Measurements from ENCODE around the gene COA3. TPM values are rescaled to one million over a fixed set of nuclear protein-coding genes. Genes with fewer than 3 reads are reported as not detected.
A peak's percentile ranks its signal among the peaks of the same experiment; 100 is the strongest.

Gene COA3
- total RNA-seq, 2 experiments from 2014 or later = 4.0 to 4.5 TPM

GRCh38 chr17:42760652-42761581 lies 37.6 kb downstream of the COA3 start, which contains the start of gene RAMP2:
RAMP2 (plus strand) TSS chr17:42761227; CDS start chr17:42761262, 35 bp downstream.
- Mint-ChIP-seq H3K4me1 (ENCODE audit: low read depth) (peaks cover 9% of the 10 kb centered on the region), H3K36me3 (ENCODE audit: low read depth) (no peaks in the 10 kb centered on the region), H3K4me3 (peak within 1 kb of the TSS; percentile 67), H3K9me3 (no peaks in the 10 kb centered on the region), H3K27ac (no peak within 1 kb of the TSS), H3K27me3 (peaks cover 79% of the 10 kb centered on the region)
- no peak for TF ChIP-seq CTCF (IDR thresholded peaks at IDR 0.05)
- POLR2A ChIA-PET = interaction anchor here (1.1 to 1.4 kb wide), 2 partner anchors 20 to 78 kb away, joined by 4 read pairs; partner anchors contain the start of gene WNK4
- peaks cover 15% of the 10 kb centered on the region for H3K4me1 ChIP-seq (ENCODE audit: insufficient read depth, low read length)
- intact Hi-C loops (cut with DNase I, micrococcal nuclease) = no loop called here
- peaks cover 47% of the 10 kb centered on the region in 2 experiments for H3K27me3 ChIP-seq (ENCODE audit: control insufficient read depth in 1 of 2, insufficient read depth in 2 of 2, low read length in 2 of 2)
- H3K4me3 ChIP-seq (ENCODE audit: low read length) = peak within 1 kb of the TSS; percentile 10
- ATAC-seq (ENCODE audit: poor library complexity) = peak; percentile 39
- CTCF ChIA-PET = interaction anchor here (1.2 kb wide), 1 partner anchor 182 kb away, joined by 4 read pairs; no protein-coding TSS in a partner anchor
- DNase-seq = peak in 3 of 14 experiments; percentile 13 to 41 (median 37)
- no peaks in the 10 kb centered on the region for H3K36me3 ChIP-seq (ENCODE audit: insufficient read depth, low read length)
- H3K27ac ChIP-seq (ENCODE audit: low read depth in 1 of 2, low read length in 2 of 2) = no peak within 1 kb of the TSS
- peaks cover 0 to 11% of the 10 kb centered on the region in 2 experiments for H3K9me3 ChIP-seq (ENCODE audit: control insufficient read depth in 1 of 2, insufficient read depth in 1 of 2, low read length in 2 of 2)

DNA sequence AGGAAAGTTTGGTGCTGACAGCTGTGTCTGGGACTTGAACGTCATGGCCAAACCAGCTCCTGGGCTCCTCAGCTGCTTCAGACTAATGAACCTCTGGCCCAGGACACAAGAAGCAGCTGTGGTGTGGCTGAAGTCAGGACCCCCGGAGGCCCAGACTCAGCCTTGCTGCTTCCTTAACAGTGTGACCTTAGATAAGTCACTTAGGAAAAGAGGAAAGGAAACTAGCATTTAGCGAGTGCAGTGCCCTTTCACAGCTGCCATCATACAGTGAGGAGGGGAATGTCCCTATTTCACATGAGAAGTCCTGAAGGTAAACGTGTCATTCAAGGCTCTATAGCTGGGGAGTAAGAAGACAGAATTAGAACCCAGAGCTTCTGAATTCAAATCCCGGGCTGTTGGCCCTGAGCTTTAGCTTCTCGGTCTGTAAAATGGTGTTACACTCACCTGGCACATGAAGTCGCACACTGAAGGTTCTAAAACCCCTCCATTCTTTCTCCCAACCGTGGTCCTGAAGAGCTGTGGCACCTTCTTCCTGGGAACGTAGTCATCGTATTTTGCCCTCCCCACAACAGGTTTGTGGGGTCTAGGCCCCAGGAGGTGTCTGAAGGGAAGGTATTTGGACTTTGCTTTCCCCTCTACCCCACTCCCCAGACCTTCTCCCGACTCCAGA lies 38.4 kb downstream of the COA3 start:
- Histone ChIP-seq H3K4me1 (ENCODE audit: insufficient read depth, low read length) (peaks cover 15% of the 10 kb centered on the region), H3K27me3 (ENCODE audit: control insufficient read depth in 1 of 2, insufficient read depth in 2 of 2, low read length in 2 of 2) (peaks cover 40 to 47% of the 10 kb centered on the region in 2 experiments), H3K36me3 (ENCODE audit: insufficient read depth, low read length) (no peaks in the 10 kb centered on the region), H3K4me3 (ENCODE audit: low read length) (no peak overlapping the region), H3K9me3 (ENCODE audit: control insufficient read depth in 1 of 2, insufficient read depth in 1 of 2, low read length in 2 of 2) (peaks cover 0 to 11% of the 10 kb centered on the region in 2 experiments), H3K27ac (ENCODE audit: low read depth in 1 of 2, low read length in 2 of 2) (no peak overlapping the region)
- CTCF ChIA-PET = interaction anchor here (1.2 kb wide), 1 partner anchor 182 kb away, joined by 4 read pairs; no protein-coding TSS in a partner anchor
- intact Hi-C loops (cut with DNase I, micrococcal nuclease) = no loop called here
- peak in 2 of 14 experiments; percentile 47 for DNase-seq
- Mint-ChIP-seq H3K4me1 (ENCODE audit: low read depth) (peaks cover 9% of the 10 kb centered on the region), H3K27ac (no peak overlapping the region), H3K9me3 (no peaks in the 10 kb centered on the region), H3K4me3 (peak overlapping the region; percentile 67), H3K36me3 (ENCODE audit: low read depth) (no peaks in the 10 kb centered on the region), H3K27me3 (peaks cover 73% of the 10 kb centered on the region)
- no peak for TF ChIP-seq CTCF (IDR thresholded peaks at IDR 0.05)
- ATAC-seq (ENCODE audit: poor library complexity) = no peak
- POLR2A ChIA-PET = interaction anchor here (1.4 kb wide), 1 partner anchor 21 kb away, joined by 4 read pairs; the partner anchor contains the start of gene WNK4

- no peaks in the 10 kb centered on the region for H3K36me3 ChIP-seq (ENCODE audit: insufficient read depth, low read length)
- peaks cover 55% of the 10 kb centered on the region for H3K27me3 Mint-ChIP-seq
- POLR2A ChIA-PET = no interaction called here
Measured at GRCh38 chr17:42754782-42755181, 43.7 kb downstream of the COA3 start.

More at GRCh38 chr17:42754782-42755181, 43.7 kb downstream of the COA3 start:
- no peak overlapping the region for H3K27ac Mint-ChIP-seq
- ATAC-seq (ENCODE audit: poor library complexity) (no peak), DNase-seq (no peak)
- no peaks in the 10 kb centered on the region for H3K36me3 Mint-ChIP-seq (ENCODE audit: low read depth)
- CTCF ChIA-PET = interaction anchor here (0.8 to 1.1 kb wide), 2 partner anchors 9 kb away, joined by 3 read pairs; no protein-coding TSS in a partner anchor
- TF ChIP-seq CTCF (IDR thresholded peaks at IDR 0.05) = no peak
- H3K27ac ChIP-seq (ENCODE audit: low read depth in 1 of 2, low read length in 2 of 2) = no peak overlapping the region
- no peaks in the 10 kb centered on the region for H3K9me3 ChIP-seq (ENCODE audit: control insufficient read depth in 1 of 2, insufficient read depth in 1 of 2, low read length in 2 of 2)
- no peak overlapping the region for H3K4me3 Mint-ChIP-seq
- H3K4me3 ChIP-seq (ENCODE audit: low read length) = no peak overlapping the region
- H3K4me1 ChIP-seq (ENCODE audit: insufficient read depth, low read length) = no peaks in the 10 kb centered on the region
- intact Hi-C loops (cut with DNase I, micrococcal nuclease) = no loop called here
- no peaks in the 10 kb centered on the region for H3K9me3 Mint-ChIP-seq
- H3K27me3 ChIP-seq (ENCODE audit: control insufficient read depth in 1 of 2, insufficient read depth in 2 of 2, low read length in 2 of 2) = peaks cover 10 to 14% of the 10 kb centered on the region in 2 experiments
- H3K4me1 Mint-ChIP-seq (ENCODE audit: low read depth) = no peaks in the 10 kb centered on the region

All from CD4-positive, alpha-beta T cell (primary cell).